Neural cell (in vitro differentiated cells): Measurements from ENCODE around the gene OSM. TPM values are rescaled to one million over a fixed set of nuclear protein-coding genes. Genes with fewer than 3 reads are reported as not detected.

ENCODE experiments used
- H2AFZ ChIP-seq: fragments of 200-600, 300-800 bp; sonication (generic), shearing (Covaris generic); 2 replicates; pipeline ENCODE4 v1.6.0; 2014; ENCODE audit warnings: low read depth, mild to moderate bottlenecking, antibody characterized with exemption, low read length, moderate library complexity
- H3F3A ChIP-seq: fragments of 200-600 bp; shearing (Covaris generic); 2 replicates; pipeline ENCODE4 v1.6.1; 2016; ENCODE audit warnings: mild to moderate bottlenecking, moderate library complexity, mixed read lengths, antibody characterized with exemption, low read length; ENCODE audit not compliant: insufficient read depth, poor library complexity, severe bottlenecking
- H3K27ac ChIP-seq: fragments of 200-600, 300-800 bp; sonication (generic), shearing (Covaris generic); 2 replicates; pipeline ENCODE4 v1.5.1; 2014; ENCODE audit warnings: mild to moderate bottlenecking, low read length, moderate library complexity
- H3K27me3 ChIP-seq: fragments of 300-800, 200-600 bp; sonication (generic), shearing (Covaris generic); 2 replicates; pipeline ENCODE4 v1.6.0; 2014; ENCODE audit warnings: mild to moderate bottlenecking, low read depth, low read length, moderate library complexity; ENCODE audit not compliant: insufficient read depth
- H3K36me3 ChIP-seq: fragments of 300-800, 200-600 bp; sonication (generic), shearing (Covaris generic); 2 replicates; pipeline ENCODE4 v1.5.1; 2014; ENCODE audit warnings: mild to moderate bottlenecking, antibody characterized with exemption, low read length, moderate library complexity; ENCODE audit not compliant: insufficient read depth
- H3K4me2 ChIP-seq: fragments of 300-800, 200-600 bp; sonication (generic), shearing (Covaris generic); 2 replicates; pipeline ENCODE4 v1.6.0; 2014; ENCODE audit warnings: mild to moderate bottlenecking, low read length
- H3K4me3 ChIP-seq: fragments of 300-800, 200-600 bp; sonication (generic), shearing (Covaris generic); 2 replicates; pipeline ENCODE4 v1.5.1; 2014; ENCODE audit warnings: mild to moderate bottlenecking, low read length, moderate library complexity
- H3K79me2 ChIP-seq: fragments of 200-600 bp; shearing (Covaris generic); replicated peaks from 2 replicates; pipeline ENCODE4 v1.6.0; 2014; ENCODE audit warnings: mild to moderate bottlenecking, low read length, moderate library complexity; ENCODE audit not compliant: insufficient read depth
- H3K9ac ChIP-seq: fragments of 300-800, 200-600 bp; sonication (generic), shearing (Covaris generic); 2 replicates; pipeline ENCODE4 v1.6.1; 2016; ENCODE audit warnings: mild to moderate bottlenecking, low read length, mixed read lengths
- H3K9me2 ChIP-seq: fragments of 200-600 bp; shearing (Covaris generic); 2 replicates; pipeline ENCODE4 v1.6.1; 2016; ENCODE audit warnings: mild to moderate bottlenecking, low read length, mixed read lengths; ENCODE audit not compliant: insufficient read depth
- H3K9me3 ChIP-seq: fragments of 200-600, 300-800 bp; sonication (generic), shearing (Covaris generic); 2 replicates; pipeline ENCODE4 v1.6.1; 2016; ENCODE audit warnings: mild to moderate bottlenecking, mixed run types, low read length, moderate library complexity, mixed read lengths
- H4K20me1 ChIP-seq: fragments of 200-600 bp; shearing (Covaris generic); 2 replicates; pipeline ENCODE4 v1.6.1; 2016; ENCODE audit warnings: mild to moderate bottlenecking, mixed run types; ENCODE audit not compliant: insufficient read depth
- EP300 ChIP-seq: fragments of 450-650 bp; conservative IDR thresholded peaks from 2 replicates; pipeline ENCODE4 v1.6.1; 2014; ENCODE audit warnings: antibody characterized with exemption, mild to moderate bottlenecking, moderate library complexity; ENCODE audit not compliant: poor library complexity, severe bottlenecking
- EZH2 ChIP-seq: fragments of 200-600, 300-800 bp; shearing (Covaris generic), sonication (generic); IDR thresholded peaks from 2 replicates; pipeline ENCODE4 v1.6.1; 2014; ENCODE audit warnings: antibody characterized with exemption, low read length, borderline replicate concordance, mild to moderate bottlenecking; ENCODE audit not compliant: insufficient read depth, poor library complexity, severe bottlenecking
- MXI1 ChIP-seq: fragments of 450-650 bp; conservative IDR thresholded peaks from 2 replicates; pipeline ENCODE4 v1.6.1; 2014; ENCODE audit warnings: antibody characterized with exemption, mild to moderate bottlenecking; ENCODE audit not compliant: poor library complexity, severe bottlenecking
- POLR2AphosphoS5 ChIP-seq: IDR thresholded peaks from 2 replicates; pipeline ENCODE4 v1.6.1; 2012
- RAD21 ChIP-seq: fragments of 450-650 bp; conservative IDR thresholded peaks from 2 replicates; pipeline ENCODE4 v1.6.1; 2014; ENCODE audit warnings: antibody characterized with exemption, mild to moderate bottlenecking, moderate library complexity
- SMC3 ChIP-seq: fragments of 450-650 bp; conservative IDR thresholded peaks from 2 replicates; pipeline ENCODE4 v1.6.1; 2014; ENCODE audit warnings: antibody characterized with exemption, mild to moderate bottlenecking, moderate library complexity; ENCODE audit not compliant: poor library complexity
- TAF1 ChIP-seq: IDR thresholded peaks from 2 replicates; pipeline ENCODE4 v1.6.1; 2012; ENCODE audit warnings: low read depth
- polyA minus RNA-seq: library from RNA; depleted of rRNA, polyadenylated mRNA; stranded (reverse); fragments of >200 nt; gene quantifications from 2 replicates; pipeline ENCODE4 v1.2.3, GENCODE V29; 2014
- polyA plus RNA-seq: library from polyadenylated mRNA; depleted of rRNA; stranded (reverse); fragments of >200 nt; gene quantifications from 2 replicates; pipeline ENCODE4 v1.2.3, GENCODE V29; 2014
- TF ChIP-seq, protein P1 (sequence below): IDR thresholded peaks from 2 replicates; pipeline ENCODE4 v1.6.1; 2012; ENCODE audit warnings: borderline replicate concordance
- TF ChIP-seq, protein P2 (sequence below): fragments of 450-650 bp; IDR thresholded peaks from 2 replicates; pipeline ENCODE4 v1.5.1; 2014; ENCODE audit warnings: antibody characterized with exemption, mild to moderate bottlenecking, moderate library complexity; ENCODE audit not compliant: poor library complexity, severe bottlenecking

Gene OSM
- polyA plus RNA-seq, result not detected in 2 replicates
- not detected in 2 replicates for polyA minus RNA-seq

DNA sequence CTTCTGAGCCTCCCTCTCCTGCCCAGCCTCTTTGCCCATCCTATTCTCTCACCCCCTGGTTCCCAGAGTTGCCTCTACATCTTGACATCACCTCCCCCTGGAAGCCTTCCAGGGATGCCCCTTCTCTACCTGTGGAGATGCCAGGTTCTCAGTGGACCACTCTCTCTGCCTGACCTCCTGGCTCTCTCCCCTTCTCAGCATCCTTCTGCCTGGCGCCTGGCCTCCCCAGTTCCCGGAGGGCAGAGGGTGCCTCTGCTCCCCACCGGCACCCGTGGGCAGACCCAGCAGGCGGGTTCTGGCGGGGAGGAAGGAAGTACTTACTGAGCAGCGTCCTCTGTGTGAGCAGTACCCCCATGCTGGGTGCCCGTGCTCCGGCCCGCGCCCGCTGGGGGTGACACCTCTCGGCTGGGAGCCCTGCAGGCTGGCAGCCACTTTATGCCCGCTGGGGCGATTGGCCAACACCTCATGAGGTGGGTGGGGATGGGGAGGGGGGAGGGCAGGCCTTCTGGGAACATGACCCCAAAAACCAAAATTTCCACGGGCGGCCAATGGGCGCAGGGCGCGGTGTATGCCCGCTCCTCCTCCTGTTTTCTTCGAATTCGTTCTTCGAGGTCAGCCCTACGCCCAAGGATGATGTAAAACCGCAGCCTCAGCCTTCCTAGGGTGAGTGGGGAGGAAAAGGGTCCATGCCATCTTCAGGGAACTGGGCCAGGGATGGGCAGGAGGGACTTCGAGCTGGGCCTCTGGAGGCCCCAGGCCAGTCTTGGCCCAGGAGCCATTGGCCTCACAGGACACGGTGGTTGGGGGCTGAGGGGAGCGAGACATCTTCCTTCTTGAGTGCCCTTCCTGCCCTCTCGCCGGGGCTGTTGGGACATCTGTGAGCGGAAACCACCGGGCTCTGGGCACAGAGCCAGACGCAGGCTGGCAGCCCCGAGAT, at the start of gene OSM:
TSS of gene OSM (minus strand) at position 407 of the 937 bp plus-strand sequence. CDS start at position 355, 52 bp downstream.
- no peak within 1 kb of the TSS for H3K4me3 ChIP-seq
- TF ChIP-seq EP300, result no peak
- H3F3A ChIP-seq, result no peaks in the 10 kb centered on the region
- H2AFZ ChIP-seq, result no peak within 1 kb of the TSS
- no peaks in the 10 kb centered on the region for H3K9me3 ChIP-seq
- no peak within 1 kb of the TSS for H3K4me2 ChIP-seq
- no peaks in the 10 kb centered on the region for H4K20me1 ChIP-seq
- no peaks in the 10 kb centered on the region for H3K36me3 ChIP-seq
- no peaks in the 10 kb centered on the region for H3K9me2 ChIP-seq
- no peaks in the 10 kb centered on the region for H3K27me3 ChIP-seq
- no peak within 1 kb of the TSS for H3K9ac ChIP-seq
- no peaks in the 10 kb centered on the region for H3K79me2 ChIP-seq
- no peak within 1 kb of the TSS for H3K27ac ChIP-seq

DNA sequence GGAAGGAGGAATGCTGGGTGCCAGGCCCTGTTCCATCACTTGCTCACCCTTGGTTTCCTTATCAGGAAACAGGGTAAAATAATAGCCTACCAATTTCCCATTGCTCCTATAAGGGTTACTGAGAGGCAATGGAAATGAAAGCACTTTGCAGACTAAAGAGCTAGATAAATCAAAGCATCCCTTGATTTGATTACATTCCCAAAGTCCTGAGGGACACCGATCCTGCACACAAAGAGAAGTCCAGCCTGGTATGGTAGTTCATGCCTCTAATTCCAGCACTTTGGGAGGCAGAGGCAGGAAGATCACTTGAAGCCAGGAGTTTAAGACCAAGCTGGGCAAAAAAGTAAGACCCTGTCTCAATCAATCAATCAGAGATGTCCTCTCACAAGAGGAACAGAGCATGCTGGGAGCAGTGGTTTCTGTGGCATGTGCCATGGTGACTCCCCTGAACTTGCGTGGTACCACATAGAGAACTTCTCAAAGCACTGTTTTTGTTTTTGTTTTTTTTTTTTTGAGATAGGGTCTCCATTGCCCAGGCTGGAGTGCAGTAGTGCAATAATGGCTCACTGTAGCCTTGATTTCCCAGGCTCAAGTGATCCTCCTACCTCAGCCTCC, 49.4 kb upstream of the OSM start:
- Histone ChIP-seq H3F3A (no peaks in the 10 kb centered on the region), H3K9me3 (no peaks in the 10 kb centered on the region), H2AFZ (no peak overlapping the region), H3K27me3 (no peaks in the 10 kb centered on the region), H3K27ac (no peak overlapping the region), H3K4me3 (no peak overlapping the region), H3K79me2 (no peaks in the 10 kb centered on the region), H4K20me1 (no peaks in the 10 kb centered on the region), H3K36me3 (no peaks in the 10 kb centered on the region), H3K9ac (no peak overlapping the region), H3K9me2 (no peaks in the 10 kb centered on the region), H3K4me2 (no peak overlapping the region)
- TF ChIP-seq SMC3 (no peak), RAD21 (no peak), EZH2 (no peak), TAF1 (no peak), POLR2AphosphoS5 (no peak), EP300 (no peak), MXI1 (no peak)
- TF ChIP-seq, protein P1, sequence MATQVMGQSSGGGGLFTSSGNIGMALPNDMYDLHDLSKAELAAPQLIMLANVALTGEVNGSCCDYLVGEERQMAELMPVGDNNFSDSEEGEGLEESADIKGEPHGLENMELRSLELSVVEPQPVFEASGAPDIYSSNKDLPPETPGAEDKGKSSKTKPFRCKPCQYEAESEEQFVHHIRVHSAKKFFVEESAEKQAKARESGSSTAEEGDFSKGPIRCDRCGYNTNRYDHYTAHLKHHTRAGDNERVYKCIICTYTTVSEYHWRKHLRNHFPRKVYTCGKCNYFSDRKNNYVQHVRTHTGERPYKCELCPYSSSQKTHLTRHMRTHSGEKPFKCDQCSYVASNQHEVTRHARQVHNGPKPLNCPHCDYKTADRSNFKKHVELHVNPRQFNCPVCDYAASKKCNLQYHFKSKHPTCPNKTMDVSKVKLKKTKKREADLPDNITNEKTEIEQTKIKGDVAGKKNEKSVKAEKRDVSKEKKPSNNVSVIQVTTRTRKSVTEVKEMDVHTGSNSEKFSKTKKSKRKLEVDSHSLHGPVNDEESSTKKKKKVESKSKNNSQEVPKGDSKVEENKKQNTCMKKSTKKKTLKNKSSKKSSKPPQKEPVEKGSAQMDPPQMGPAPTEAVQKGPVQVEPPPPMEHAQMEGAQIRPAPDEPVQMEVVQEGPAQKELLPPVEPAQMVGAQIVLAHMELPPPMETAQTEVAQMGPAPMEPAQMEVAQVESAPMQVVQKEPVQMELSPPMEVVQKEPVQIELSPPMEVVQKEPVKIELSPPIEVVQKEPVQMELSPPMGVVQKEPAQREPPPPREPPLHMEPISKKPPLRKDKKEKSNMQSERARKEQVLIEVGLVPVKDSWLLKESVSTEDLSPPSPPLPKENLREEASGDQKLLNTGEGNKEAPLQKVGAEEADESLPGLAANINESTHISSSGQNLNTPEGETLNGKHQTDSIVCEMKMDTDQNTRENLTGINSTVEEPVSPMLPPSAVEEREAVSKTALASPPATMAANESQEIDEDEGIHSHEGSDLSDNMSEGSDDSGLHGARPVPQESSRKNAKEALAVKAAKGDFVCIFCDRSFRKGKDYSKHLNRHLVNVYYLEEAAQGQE, result no peak
- TF ChIP-seq, protein P2, sequence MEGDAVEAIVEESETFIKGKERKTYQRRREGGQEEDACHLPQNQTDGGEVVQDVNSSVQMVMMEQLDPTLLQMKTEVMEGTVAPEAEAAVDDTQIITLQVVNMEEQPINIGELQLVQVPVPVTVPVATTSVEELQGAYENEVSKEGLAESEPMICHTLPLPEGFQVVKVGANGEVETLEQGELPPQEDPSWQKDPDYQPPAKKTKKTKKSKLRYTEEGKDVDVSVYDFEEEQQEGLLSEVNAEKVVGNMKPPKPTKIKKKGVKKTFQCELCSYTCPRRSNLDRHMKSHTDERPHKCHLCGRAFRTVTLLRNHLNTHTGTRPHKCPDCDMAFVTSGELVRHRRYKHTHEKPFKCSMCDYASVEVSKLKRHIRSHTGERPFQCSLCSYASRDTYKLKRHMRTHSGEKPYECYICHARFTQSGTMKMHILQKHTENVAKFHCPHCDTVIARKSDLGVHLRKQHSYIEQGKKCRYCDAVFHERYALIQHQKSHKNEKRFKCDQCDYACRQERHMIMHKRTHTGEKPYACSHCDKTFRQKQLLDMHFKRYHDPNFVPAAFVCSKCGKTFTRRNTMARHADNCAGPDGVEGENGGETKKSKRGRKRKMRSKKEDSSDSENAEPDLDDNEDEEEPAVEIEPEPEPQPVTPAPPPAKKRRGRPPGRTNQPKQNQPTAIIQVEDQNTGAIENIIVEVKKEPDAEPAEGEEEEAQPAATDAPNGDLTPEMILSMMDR, result no peak
